Right renal cortex interstitium (tissue), 3 donors: ENCODE results near the gene NAP1L4. TPM values are rescaled to one million over a fixed set of nuclear protein-coding genes. Genes with fewer than 3 reads are reported as not detected.
"Not testable (repeated sequence)": the region's sequence is repeated elsewhere in the genome, so short reads cannot be mapped to it uniquely, and the experiment has no call there.

ENCODE experiments used
- DNase-seq, 3 donors: peaks; one replicate each; pipeline ENCODE4 v3.0.0-alpha.2; 2013; ENCODE audit warnings: low read depth in 3 of 3, low spot score in 2 of 3
- polyA plus RNA-seq, 3 donors: library from polyadenylated mRNA; unstranded; fragments of 120-200 nt; gene quantifications; one replicate each; pipeline ENCODE4 v1.2.1, GENCODE V29; 2013; ENCODE audit not compliant: insufficient read length in 3 of 3

NAP1L4 gene
- polyA plus RNA-seq, 3 donors, result 200 to 243 (median 220) TPM

DNA sequence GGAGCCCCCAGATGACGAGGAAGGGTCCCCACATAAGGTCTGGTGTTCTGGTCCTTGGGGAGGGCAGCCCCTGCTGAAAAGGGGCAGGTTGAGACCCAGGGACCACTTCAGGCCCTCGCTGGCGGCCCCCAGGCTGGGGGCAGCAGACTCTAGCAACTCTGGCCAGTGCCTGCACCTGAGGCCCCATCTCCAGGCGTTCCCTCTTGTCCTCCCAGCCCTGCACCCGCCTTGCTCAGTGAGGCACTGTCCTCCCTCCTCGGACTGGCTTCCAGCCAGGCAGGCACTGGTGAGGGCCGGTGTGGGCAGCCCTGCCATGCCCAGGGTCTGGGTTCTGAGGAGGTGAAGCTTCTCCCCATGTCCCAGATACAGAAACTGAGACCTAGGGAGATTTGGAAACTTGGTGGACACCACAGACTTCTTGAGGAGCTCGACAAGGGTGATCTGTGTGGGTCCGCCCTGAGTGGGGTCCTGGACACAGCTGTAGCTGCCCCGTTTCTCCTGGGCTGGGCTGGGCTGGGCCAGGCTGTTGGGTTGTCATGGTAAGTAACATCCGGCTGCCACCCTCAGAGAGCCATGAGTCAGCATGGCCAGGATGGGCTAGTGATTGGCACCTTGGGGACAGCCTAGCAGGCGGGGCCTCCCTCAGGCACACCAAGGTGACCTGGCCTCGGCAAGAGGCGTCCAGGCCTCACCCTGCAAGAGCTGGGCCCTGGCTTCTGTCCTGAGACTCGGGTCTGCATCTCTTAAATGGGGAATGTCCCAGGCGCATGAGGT lies 51.8 kb downstream of the NAP1L4 start:
- no peak for DNase-seq

- DNase-seq, result not testable (repeated sequence)
Observed at GRCh38 chr11:2938458-2939418, 53.4 kb downstream of the NAP1L4 start.

- not testable (repeated sequence) for DNase-seq
Observed at GRCh38 chr11:2937641-2938457, 54.3 kb downstream of the NAP1L4 start.

DNA sequence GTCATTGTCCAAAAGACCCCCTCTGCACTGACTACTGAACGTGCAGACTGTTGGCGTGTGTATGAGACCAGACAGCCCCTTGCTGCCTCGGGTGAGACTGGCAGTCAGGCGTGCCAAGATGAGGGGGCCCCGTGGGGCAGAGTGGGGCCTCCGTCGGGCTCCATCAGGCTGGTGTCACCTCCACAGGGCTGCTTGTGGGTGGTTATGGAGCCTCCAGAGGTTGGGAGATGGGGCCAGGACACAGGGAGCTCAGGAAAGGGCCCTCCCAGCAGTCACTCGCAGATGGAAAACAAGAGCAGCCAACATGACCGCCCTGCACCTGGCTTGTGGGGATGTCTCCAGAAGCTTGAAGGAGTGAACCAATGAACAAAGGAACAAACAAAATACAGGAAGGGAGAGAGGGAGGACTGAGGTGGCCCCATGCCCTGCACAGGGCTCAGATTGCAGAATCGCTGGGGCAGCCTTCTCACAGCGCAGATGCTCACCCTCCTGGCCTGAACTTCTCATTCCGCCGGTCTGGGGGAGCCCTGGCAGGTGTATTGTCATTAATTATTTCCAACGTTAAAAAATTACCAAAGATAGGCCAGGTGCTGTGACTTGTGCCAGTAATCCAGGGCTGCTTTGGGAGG lies 57.4 kb downstream of the NAP1L4 start:
- no peak for DNase-seq

DNA sequence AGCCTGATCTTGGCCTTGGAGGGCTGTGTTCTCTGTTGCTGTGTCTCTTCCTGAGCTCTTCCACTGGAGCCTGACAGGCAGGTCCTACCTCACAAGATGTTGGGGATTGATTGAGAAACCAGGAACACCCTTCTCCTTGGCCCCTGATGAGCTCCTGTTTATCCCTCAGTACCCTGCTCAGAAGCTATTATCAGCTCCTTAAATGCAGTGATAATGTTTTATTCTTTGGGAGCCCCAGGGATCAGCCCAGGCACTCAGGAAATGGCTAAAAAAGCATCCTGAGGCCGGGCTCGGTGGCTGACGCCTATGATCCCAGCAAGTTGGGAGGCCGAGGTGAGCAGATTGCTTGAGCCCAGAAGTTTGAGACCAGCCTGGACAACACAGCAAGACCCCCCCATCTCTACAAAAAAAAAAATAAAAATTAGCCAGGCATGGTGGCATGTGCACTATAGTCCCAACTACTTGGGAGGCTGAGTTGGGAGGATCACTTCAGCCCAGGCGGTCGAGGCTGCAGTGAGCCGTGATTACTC lies 58.0 kb downstream of the NAP1L4 start:
- DNase-seq, result no peak

DNA sequence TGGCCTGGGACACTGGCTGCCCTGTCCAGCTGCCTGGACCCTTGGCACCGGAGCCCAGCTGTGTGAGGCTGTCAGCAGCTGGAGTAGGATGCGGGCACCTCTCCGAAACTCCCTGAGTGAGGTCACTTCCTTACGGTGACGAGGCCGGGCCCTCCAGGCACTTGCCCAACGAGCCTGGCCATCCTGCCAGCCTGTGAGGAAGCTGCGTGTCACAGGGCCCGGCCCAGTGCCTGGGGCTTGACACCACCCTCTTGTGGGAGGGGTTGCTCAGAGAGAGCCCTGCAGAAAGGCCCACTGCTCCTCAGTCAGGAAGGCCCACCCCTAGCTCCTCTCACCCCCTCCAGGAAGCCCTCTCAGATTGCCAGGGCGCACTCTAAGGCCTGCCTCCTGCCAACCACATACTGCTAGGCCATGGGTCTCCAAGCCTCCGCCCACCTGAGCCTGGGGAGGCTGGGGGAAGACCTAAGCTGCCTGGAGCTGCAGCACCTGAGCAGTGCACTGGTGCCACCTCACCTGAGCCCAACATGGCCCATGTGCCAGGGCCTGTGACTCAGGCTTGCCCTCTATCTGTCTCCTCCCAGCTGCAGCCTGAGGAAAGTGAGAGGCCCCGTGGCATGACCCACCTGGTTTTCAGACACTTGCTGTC lies 58.6 kb downstream of the NAP1L4 start:
- DNase-seq, result no peak

DNA sequence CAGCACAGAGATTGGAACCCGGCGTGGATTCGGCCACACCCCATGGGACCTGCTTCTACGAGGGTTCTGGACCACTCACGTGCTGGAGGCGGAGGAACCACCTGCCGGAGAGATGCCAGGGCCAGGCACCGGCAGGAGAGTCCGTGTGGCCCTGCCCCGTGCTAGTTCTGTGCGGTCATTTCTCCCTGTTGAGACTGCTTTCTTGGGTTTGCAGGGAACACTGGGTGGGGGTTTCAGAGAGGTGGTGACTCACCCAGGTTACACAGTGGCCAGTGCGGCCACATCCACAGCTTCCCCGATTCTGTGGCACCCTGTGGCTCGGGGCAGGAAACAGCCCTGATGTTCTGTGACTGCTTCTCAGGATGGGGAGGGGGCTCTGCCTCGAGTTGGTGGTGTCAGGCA lies 59.3 kb downstream of the NAP1L4 start:
- no peak for DNase-seq

DNA sequence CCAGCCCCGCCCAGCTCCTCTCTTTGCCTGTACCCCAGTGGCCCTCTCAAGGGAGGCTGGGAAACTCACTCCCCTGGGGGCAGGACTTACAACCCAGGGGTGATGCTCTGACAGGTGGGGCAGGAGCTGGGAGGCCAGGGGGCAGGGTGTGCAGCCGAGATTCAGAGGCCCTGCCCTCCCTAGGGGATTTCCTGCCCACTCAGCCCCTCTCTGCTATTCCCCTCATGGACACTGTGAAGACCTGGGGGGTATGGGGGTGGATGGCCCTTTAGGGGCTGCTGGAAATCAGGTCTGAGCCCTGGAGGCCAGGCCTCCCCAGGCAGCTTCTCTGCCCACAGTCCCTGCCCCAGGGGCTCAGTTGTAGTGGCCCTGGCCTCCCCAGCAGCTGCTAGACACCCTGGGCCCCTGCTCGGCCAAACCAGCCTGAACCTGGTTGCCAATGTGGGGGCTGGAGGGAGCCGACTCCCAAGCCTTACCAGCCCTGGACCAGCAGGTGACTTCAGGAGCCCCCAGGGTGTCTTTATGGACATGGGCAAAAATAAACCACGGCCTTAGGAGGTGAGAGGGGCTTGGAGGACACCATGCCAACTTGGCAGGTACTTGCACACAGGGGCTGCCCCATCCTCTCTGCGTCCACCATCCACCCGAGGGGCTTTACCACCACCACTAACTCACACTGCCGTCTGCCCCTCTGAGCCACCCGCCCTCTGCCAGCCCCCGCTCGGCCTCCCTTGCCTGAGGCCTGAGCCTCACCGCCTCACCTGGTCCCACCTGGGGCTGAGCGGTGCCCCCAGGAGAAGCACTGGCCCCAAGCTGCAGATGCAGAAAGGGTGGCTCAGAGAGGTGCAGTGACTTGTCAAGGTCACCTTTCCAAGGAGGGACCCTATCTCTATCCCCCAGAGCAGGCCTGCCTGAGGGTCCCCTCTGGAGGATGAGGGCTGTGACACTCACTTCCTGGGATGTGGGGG lies 60.1 kb downstream of the NAP1L4 start:
- DNase-seq, result no peak

DNA sequence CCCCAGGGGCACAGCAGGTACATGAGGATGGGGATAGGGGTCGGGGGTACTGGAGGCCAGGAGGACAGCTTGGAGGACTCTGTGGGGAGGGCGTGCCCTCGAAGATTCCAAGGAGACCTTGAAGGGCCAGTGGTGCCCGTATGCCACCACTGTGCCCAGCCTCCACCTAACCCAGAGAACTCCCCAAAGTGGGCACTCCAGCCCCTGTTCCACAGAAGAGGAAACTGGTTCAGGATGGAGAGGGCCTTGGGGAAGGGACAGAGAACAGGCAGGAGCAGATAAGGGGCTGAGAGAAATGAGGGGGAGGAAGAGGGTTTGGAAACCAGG lies 60.7 kb downstream of the NAP1L4 start:
- DNase-seq, result no peak

DNA sequence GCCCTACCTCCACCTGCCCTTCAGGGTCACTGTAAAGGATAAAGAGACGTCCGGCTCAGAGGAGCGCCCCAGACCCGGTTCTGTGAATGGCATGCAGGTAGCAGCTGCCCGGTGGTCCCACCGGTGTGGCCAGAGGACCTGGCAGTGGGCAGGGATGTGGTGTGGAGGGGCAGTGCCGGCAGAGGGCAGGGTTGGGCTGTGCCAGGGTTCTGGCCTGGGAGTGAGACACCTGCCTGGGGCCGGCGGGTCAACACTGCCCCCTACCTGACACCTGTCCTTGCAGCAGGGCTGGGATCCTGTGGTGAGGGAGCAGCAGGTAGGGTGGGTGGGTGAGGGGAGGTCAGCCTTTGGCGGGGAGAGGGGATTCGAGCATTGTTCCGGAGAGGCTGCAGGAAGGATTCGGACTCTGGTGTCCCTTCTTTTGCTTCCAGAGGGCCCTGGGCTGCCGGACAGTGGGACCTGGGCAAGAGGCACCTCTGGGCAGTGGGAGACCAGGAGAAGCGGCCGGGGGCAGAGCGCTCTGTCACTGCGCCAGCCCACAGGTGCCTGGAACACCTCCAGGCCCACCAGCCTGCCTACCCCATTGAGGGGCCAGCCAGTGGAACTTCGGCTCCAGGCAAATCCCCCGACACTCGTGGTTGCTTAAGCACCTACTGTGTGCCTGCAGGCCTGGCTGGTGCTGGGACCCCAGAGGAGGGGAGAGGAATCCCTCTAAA lies 61.3 kb downstream of the NAP1L4 start:
- DNase-seq, result no peak

DNA sequence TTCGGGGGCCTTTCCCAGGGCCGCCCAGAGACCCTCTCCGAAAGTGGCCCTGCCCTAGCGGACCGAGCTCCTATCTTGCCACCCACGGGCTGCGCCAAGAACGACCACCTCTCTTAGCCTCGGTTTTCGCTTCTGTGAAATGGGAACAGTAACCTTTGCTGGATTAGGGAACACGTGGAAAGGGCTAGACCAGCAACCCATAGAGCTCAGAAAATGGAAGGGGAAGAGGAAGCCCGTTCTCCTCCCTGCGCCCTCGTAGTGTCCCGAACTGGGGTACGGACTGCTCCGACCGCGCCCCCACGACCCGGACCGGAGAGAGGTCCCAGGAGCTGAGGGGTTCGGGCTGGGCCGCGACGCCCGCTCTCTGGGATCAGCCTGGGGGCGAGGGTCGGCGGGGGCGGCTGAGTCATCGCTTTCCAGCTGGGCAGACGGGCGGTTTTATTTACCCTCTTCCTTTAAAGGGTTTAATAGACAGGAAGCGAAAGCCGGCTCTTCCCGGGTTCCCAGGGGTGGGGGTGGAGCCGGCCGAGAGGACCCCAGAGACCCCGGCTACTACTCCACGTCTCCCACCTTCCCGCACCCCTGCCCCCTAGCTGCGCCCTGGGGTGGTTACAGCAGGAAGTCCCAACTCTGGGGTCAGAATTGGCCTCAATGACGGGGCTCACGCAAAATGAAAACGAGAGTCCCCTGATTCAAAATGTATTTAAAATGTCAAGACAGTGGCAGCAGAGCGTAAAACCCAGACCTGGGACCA lies 62.0 kb downstream of the NAP1L4 start:
- DNase-seq, result no peak

DNA sequence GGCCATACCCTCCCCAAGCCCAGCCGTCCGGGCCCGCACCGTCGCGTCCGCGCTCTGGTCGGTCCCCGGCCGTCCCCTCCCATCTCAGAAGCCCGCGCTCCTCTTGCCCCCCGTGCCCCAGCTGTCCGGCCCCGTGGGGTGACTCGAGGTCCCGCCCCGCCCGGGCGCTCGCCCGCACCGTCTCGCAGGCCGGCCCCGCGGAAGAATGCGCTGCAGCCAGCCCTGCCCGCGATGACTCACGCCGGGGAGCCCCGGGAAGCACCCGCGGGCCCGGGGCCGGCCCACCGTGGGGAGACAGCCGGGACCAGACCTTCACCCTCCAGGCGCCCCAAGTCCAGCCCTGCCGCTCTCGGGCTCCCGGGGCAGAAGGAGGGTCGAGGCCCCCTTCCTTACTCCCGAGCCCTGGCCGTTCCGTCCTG lies 62.6 kb downstream of the NAP1L4 start:
- no peak for DNase-seq

DNA sequence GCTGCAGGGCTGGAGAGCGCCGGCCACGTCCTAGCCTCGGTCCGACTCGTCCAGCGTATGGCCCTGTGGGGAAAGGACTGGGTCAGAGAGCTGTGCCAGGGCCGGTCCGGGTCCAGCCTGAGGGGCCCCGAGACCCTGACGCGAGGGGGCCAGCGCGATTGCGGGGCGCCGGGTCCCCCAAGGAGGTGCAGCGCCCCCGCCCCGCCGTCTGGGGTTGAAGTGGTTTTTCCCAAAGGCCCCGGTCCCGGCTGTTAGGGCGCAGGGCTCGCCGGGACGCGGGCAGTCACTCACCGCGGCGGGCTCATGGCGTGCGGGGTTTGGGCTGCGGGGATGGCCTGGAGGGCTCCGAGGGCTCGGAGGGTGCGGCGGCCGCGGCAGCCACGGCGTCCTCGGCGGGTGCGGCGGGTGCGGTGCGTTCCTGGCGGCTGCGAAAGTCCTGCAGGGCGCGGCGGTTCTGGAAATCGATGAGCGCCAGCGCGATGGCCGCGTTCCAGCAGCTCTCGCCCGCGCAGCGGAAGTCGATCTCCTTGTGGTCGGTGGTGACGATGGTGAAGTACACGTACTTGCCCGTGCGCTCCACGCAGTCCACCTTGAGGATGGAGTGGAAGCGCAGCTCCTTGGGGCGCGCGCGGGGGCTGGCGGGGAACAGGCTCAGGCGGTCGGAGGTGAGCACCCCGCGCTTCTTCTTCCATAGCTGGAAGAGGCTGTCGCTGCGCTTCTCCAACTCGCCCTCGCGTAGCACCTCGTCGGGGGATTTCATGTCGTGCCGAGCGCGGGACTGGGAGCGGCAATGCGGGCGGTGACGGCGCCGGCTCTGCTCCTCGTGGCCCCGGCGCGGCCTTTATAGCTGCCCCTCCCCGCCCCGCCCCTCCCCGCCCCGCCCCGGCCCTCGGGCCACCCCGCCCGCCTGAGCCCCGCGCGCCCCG lies 63.3 kb downstream of the NAP1L4 start, which contains the start of gene PHLDA2:
Gene PHLDA2, minus strand, starts transcription at position 816 of the 926 bp plus-strand sequence. Its CDS starts 56 bp downstream, at position 760.
- DNase-seq, result no peak

GRCh38 chr11:2927851-2928604 lies 64.1 kb downstream of the NAP1L4 start:
- DNase-seq, result no peak

- no peak for DNase-seq
Observed at GRCh38 chr11:2927121-2927800, 64.9 kb downstream of the NAP1L4 start.
